AG09319 (cell line): ENCODE measurements around the gene AUH.

Experiments used
- DNase-seq: peaks from one replicate; pipeline ENCODE4 v3.0.0-alpha.2; 2010; ENCODE audit warnings: low read depth; ENCODE audit errors: extremely low read depth
- CTCF ChIP-seq: IDR thresholded peaks from 2 replicates; pipeline ENCODE4 v1.5.1; 2011; ENCODE audit warnings: low read depth, mild to moderate bottlenecking, inconsistent platforms, low read length, moderate library complexity

The AUH gene

GRCh38 chr9:91308191-91308590 is 53.5 kb downstream of the AUH start:
- DNase-seq, result no peak
- TF ChIP-seq CTCF, result no peak

GRCh38 chr9:91307279-91307678 is 54.4 kb downstream of the AUH start:
- no peak for DNase-seq
- no peak for TF ChIP-seq CTCF

- DNase-seq, result no peak
- TF ChIP-seq CTCF, result no peak
Measured at GRCh38 chr9:91306296-91306630, 55.5 kb downstream of the AUH start.

GRCh38 chr9:91305596-91306295 is 56.0 kb downstream of the AUH start:
- no peak for DNase-seq
- no peak for TF ChIP-seq CTCF

GRCh38 chr9:91303741-91304415 is 57.8 kb downstream of the AUH start:
- TF ChIP-seq CTCF, result no peak
- no peak for DNase-seq

GRCh38 chr9:91302831-91303230 is 58.9 kb downstream of the AUH start:
- TF ChIP-seq CTCF, result no peak
- peak; percentile 42 for DNase-seq

GRCh38 chr9:91301161-91301560 is 60.6 kb downstream of the AUH start:
- TF ChIP-seq CTCF, result no peak
- no peak for DNase-seq
